Measurements from ENCODE around the gene CCDC167.

The CCDC167 gene

DNA sequence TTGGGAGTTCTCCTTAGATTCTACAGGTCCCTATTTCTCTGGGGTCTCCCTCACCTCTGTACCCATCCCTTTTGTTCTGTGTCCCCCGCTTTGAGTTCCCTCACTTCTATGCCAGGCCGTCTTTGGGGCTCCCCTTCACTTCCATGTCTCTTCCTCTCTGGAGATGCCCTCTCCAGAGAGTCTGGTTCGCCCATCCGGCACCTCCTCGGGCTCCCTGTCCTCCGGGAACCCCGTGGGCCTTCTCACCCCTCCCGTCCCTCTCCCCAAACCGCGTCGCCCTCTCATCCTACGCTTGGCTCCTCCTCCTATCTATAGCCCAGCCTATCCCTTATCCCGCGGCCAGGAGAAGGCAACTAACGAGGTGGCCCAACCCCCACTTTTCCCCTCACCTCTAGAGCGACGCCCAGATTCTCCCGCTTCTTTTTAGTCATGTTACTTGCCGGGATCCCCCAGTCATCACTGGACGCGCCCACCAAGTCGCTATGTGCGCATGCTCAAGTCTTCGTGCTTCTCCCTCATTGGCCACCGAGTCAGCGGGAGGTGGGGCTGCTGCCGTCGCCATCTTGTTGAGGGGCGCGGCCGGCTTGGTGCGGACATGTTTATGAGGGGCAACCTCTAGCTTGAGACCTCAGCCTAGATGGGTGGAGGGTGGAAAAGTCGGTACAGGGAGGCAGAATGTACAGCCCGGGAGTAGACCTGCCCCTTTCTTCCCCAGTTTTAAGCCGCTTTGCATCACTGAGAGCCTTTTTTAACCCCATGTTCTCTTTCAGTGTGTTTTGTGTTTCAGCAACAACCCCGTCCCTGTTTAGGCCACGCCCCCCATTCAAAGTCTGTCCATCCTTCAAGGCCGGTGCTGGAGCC, at the start of gene CCDC167:
TSS of gene CCDC167 (minus strand) at position 461 of the 861 bp plus-strand sequence. CDS start at position 431, 30 bp downstream.
- DNase-seq: peak; percentile 94

DNA sequence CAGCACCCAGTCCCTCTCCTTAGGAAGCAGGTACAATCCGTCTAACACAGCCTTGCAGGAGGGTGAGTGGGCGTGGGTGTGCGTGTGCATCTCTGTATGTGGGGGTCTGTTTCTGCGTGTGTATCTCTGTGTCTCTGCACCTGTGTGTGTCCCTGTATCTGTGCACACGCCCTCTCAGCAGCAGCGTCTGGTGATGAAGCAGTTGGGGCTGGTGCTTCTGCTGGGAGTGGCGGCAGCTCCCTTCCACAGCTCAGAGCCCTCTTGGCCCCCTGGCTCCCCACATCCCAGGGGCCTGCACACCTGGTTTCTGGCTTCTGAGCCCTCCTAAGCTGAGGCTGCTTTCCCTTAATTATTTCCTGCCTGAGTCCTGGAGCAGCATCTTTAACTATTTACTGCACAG, 49.5 kb upstream of the CCDC167 start:
- DNase-seq: no peak

DNA sequence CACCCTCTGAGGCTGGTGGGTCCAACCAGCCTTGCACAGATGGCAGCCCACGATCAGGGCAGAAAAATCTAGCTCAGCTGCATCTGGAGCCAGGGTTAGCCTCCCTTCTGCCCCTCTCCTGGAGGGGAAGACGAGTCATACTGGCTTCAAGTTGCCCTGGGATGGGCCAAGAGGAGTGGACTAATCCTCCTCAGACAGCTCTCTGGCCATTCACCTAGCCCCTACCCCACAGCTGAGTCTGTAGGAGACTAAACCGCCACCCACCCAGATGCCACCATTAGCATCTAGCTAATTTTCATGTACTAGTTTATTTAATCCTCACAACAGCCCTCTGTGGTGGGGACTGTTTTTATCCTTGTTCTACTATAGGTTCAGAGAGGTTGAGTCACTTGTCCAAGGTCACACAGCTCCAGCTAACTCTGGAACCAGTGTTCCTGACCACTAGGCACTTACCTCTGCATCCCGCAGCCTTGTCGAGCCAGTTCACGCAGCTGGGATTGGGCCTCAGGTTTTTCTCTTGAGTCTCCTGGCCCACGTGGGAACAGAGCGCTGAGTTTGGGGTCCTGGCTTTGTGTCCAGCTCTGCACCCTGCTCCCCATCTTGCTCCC, 48.5 kb upstream of the CCDC167 start:
- no peak for DNase-seq

DNA sequence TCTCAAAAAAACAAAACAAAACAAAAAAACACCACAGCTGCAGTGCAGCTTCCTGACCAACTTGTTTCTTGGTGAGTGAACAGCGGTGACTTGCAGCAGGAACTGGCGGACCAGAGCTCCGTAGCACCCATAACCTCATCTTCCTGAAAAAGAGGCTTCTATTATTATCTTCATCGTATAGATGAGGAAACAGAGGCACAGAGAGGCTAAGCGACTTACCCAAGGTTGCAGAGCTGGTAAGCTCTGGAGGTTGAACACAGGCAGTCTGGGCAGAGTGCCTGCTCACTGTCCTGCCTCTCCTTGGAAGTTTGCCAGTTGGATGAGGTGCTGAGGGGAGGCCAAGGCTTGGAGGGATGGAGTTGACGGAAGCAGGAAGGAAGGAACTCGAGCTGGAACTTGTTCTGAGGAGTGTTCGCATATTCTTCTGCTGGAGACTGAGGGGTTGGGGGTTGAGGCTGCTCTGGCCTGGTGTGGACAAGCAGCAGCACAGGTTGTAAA, 47.9 kb upstream of the CCDC167 start:
- no peak for DNase-seq

DNA sequence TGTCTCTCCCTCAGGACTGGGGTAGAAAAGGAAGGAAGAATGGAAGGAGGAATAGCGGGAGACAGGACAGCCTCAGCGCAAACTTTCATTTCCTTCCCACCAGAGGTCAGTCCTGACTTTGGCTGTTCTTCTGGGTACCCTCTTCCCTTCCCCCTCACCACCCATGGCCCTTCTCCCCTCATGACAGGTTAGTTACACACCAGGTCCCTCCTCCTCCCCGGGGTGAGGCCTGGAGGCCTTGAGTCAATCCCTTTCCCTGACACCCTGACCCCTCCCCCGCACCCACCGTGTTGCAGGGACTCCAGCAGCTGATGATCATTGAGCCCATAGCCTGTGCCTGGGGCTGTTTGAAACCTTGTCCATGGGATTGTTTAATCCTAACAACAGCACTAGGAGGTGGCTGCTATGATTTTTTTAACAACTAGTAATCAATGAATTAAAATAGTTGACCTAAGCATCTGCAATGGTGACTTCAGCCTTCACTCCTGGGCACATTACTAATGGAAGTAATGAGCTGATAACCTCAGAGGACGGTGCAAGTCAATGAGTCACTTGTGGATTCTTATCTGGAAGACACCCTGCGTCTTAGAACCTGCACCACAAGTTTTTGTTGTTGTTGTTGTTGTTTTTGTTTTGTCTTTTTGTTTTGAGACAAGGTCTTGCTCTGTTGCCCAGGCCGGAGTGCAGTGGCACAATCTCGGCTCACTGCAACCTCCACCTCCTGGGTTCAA, 46.6 kb upstream of the CCDC167 start:
- DNase-seq: no peak

DNA sequence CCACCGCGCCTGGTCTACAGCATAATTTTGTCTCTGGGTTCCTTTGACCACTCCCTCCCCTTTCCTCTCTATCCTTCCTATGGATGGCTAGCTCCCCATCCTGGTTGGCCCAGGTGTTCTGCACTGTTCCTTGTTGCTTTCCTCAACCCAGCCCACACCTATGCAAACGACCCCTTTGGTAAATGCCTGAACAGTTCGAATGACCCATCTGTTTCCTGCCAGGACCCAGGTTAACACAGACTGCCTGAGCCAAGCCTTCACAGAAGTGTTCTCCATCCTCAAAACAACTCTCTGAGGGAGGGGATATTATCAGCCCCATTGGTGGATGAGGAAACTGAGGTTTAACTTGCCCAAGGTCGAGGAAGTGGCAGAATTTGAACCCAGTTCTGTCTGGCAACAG, 44.8 kb upstream of the CCDC167 start:
- no peak for DNase-seq

DNA sequence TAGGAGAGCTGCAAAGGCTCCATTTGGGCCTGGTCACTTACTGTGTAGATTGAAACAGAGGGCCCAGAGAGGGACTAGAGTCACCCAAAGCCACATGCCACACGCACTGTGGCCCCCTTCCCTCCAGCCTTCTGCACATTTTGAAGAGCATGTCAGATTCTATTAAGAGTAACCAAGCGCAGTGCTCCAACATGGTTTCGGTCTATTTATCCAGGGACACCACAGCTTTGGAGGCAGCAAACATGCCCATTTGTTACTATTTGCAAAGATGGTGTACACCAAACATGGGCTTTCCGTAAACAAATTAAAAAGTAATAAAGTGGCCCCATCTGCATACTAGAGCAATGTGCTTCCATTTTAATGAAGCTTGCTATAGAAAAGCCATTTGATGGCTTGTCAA, 43.7 kb upstream of the CCDC167 start:
- no peak for DNase-seq

DNA sequence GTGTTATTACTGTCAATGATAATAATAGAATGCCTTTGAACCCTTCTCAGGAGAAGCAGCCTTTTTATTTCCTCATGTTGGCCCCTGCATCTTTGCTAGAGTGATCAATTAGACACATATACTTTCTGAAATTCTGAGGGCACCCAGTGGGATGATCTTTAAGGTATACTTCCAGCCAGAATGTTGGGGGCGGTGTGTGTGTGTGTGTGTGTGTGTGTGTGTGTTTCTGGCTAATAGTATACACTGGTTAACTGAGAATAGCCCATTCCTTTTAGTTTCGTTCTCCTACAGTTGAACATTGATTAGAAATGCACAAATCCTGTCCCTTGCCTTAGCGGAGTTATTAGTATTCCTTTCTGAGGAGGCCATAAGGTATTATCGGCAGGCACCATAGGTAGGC, 41.7 kb upstream of the CCDC167 start:
- no peak for DNase-seq

DNA sequence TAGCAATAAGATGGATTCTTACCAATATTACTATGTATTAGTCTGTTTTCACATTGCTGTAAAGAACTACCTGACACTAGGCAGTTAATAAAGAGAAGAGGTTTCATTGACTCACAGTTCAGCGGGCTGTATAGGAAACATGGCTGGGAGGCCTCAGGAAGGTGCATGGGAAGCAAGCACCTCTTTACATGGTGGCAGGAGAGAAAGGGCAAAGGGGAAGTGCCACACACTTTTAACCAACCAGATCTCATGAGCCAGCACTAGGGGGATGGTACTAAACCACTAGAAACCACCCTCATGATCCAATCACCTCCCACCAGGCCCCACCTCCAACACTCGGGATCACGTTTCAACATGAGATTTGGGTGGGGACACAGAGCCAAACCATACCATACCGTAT, 40.7 kb upstream of the CCDC167 start:
- DNase-seq: no peak

DNA sequence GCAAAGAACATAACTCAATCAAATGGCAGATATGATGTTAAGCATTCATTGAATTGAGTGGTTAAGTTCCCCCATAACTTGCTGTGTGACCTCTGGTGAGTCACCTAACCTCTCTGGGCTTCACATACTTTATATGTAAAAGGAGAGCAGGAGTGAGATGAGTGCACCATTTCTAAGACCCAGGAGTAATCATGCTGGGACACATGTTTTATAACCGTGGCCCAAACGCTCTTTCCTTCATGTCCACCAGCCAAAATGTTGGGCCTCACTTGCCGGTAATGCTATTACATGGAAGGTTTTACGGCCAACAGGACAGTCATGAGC, 40.3 kb upstream of the CCDC167 start:
- no peak for DNase-seq

DNA sequence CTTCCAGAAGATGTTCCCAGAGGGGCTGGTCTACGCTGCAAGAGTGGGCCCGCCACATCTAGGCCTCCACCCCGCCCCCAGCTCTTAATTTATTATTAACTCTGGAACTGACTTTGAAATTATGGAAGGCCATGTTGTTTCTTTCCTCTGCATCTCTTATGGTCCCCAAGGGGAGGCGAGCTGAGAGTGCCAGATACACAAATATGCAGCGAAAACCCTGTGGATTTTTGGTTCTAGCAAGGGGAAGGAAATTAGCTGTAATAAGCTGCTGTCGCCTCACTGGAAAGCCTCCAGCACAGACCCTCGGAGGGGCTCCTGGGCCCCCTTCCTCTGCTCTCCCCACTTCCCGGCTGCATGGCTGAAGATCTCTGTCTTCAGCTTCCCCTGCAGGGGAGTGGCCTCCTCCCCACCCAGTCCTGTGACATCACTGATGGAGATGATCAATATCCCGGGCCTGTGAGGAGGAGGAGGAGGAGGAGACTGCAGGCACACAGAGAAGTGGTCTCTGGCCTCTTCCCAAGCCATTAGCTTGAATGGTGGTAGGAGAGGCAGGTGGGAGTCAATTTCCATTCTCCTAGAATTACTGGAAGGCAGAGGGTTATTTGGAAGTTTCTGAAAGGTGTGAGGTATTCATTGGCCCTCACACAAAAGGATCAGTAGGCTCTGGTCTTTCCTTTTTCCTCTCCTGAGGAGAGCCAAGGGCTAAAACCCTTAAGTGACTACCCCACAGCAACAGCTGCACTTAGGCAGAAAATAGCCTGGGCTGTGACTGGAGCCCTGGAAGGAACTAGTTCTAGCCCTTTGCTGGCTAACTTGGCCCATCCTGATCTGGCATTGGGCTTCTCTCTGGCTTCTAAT, 39.7 kb upstream of the CCDC167 start:
- no peak for DNase-seq

DNA sequence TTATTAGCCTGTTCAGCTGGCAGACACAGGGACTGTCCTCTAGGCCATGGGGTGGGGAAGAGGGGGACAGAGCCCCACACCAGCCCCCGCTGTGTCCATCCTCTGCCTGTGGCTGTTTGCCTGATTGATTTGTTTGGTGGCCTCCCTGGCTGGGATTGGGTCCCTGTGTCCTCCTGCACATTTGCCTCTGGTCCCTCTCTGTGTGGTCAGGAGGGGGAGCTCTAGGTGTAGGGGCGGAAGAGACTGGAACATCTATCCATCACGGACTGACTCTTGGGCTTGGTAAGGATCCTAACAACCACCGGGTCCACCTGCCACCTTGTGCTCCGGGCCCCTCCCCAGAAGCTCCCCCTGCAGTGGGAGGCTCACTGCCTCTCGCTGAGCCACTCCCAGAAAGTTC, 38.4 kb upstream of the CCDC167 start:
- DNase-seq: no peak

DNA sequence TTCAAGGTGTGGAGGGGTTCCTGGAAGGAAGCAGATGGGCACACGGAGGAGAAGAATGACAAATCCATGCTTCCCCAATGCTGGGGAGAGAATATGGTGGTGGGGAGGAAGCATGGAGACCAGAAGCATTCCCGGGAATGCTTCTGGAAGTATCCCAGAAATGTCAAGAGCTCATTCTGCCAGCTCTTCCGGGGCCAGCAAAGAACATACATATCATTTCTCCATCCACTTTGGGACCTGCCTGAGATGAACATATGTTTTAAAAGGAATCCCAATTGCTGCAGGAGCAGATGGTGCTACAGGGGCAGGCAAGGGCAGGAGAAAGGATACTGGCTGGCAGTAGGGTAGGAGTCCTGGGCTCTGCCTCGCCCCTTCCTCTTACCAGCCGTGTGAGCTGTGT, 37.9 kb upstream of the CCDC167 start:
- no peak for DNase-seq

DNA sequence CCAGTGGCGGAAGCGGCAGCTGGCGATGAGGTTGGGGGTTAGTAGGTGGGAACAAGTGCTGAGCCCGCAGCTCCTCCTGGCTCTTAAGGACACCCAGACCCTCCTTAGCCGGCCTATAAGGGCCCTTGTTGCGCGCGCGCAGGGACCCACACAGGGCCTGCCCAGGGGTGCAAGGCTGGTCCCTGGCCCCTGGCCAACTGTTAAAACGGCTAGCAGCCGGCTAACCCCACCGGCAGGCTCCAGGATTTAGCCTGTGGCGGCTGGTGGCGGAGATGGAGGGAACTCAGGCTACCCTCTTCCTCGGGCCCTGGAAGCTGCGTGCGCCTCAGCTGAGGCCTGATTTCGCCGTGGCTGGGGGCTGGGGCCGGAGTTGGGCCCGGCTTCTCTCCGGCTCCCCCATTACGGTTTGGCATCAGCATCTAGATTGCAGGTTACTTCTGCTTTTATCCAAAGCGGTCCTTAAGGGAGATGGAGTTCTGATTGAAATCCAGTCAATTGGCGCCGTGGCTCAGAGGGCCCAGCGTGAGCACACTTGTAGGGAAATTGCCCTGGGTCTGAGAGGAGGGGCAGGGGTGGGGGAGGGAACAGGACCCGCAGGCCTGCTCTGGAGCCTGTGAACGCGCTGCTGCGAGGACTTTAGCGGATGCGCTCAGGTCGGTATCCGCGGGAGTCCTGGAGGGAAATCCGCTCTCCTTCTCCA, 36.9 kb upstream of the CCDC167 start:
- no peak for DNase-seq

DNA sequence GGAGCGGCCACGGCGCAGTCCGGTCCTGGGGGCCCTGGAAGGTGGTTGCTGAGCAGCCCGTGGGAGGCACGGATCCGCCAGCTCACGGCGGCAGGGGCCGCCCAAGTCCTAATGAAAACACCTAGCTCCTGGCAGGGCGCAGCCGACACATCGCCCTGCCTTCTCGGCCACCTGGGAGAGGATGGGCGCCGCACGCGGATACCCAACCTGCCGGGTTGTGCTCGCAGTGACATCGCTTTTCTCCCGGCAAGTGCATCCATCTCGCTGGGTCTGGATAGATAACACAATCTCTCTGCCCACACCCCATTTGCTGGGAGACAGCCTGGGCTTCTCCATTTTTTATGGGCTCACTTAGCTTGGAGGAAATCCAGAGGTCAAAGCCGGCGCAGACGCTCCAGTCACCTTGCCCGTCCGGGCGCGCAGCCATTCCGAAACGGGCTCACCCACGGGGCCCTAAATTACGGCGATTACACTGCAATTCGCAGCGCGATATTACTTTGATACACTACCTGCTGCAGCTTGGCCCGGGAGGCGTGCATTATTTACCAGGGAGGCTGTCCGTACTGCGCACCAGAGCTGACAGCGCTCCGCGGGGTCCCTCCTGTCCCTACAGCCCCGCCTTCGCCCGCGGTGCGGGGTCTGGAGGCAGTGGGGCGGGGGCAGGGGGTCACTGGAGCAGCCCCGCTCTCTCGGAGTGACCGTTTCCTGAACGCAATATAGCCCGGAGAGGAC, 36.2 kb upstream of the CCDC167 start:
- DNase-seq: peak; percentile 34

DNA sequence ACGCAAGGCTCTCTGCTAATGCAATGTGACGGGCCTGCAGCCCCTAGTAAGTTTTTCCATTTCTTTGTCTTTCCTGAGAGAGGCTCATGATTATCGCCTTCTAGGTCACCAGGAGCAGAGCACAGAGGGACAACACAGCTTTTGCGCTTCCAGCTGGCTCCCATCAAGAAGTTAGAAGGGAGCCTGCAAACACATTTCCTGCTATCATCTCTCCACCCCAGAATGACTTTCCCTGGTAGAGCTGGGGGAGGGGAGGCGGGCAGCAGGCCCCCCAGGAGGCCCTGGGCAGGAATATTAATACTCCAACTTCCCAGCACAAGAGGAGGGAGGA, 35.7 kb upstream of the CCDC167 start:
- no peak for DNase-seq

DNA sequence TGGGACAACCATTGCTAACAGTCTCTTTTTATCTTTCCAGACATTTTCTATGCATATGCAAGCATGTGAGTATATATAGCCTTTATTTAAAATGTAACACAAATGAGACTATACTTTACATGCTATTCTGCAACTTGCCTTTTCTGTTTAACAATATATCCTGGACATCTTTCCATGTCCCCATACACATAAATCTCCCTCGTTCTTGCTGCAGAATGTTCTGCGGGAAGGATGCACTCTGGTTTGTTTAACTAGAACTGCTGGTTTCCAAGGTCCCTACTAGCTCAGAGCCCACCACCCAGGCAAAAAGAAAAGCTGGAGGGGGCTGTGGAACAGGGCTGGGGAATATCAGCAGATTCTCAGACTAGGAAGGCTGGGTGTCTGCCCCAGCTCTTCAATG, 35.2 kb upstream of the CCDC167 start:
- DNase-seq: no peak

DNA sequence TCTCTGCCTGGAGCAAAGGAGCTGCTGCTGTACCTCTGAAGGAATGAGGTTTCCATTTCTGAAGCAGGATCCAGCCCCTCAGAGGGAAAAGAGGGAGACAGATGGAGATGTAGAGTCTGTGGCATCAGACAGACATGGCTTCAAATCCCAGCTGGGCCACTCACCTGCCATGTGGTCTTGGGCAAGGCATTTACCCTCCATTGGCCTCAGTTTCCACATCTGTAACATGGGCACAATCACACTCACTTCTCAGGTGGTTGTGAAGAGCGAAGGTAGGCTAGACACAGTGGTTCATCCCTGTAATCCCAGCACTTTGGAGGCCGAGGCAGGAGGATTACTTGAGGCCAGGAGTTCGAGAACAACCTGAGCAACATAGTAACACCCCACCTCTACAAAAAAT, 32.4 kb upstream of the CCDC167 start:
- DNase-seq: no peak

DNA sequence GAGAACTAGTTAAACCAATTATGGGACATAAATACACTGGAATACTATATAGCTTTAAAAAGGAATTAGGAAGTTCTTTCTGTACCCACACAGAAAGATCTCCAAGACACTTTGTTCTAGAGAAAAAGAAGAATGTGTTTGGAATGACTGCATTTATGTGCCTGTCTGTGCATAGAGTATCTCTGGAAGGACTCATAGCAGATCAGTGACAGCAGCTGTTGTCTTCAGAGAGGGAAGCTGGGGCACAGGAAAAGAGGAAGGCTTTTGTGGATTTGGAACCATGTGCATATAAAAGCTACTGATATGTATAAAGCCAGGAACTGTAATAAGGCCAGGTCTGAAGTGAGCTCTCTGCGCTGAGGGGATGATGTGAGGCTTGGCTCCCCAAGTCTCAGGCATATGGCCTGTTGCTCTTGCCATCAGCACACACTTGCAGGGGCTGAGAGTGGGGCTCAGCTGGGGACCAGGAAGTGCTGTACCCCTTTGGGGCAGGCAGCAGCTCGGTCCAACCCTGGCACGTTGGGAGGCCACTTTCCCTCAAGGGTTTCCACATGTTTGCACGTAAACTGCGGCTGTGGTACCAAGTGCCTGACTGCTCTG, 31.8 kb upstream of the CCDC167 start:
- DNase-seq: no peak

DNA sequence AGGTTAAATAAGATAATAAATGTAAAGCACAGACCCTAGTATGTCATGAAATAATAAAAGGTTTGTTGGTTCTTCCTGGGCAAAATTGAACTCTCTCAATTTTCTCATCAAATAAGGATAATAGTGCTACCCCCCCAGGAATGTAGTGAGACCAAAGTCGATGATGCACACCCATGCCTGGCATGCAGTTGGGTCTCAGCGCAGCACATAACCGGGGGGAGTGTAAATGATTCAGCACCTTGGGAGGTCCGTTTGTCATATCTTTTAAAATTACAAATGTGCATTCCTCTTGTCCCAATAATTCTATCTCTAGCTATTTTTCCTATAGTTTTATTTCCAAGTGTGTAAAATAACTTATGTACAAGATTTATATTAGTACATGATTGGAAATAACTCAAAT, 31.3 kb upstream of the CCDC167 start:
- no peak for DNase-seq

DNA sequence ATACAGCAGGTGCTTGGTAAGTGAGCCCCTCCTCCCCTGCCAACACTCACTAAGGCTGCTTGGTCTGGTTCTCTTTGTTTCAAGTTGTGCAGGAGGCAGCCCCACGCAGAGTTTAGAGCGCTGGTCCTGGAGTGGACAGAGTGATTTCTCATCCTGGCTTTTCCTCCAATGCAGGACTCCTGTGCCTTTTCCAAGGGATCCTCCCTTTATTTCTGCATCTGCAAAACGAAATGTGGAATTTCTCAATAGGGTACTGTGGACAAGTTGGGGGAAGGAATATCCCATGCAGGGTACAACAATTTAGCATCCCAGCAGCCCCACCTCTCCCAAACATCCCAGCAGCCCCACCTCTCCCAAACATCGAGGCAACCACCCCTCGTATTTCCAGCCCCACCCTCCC, 30.6 kb upstream of the CCDC167 start:
- DNase-seq: no peak

All from stimulated activated CD4-positive, alpha-beta T cell treated with anti-CD3 and anti-CD28 coated beads, Interleukin-12 subunit alpha, Interleukin-12 subunit beta, amount 100 ng/mL, for 4 hours (primary cell).